Measurements from ENCODE around the gene CH25H. TPM values are rescaled to one million over a fixed set of nuclear protein-coding genes. Genes with fewer than 3 reads are reported as not detected.

The CH25H gene
- total and polyA plus RNA-seq, 10 of the 15 experiments (the other 5 are each of a cell fraction or from before 2014, with no cell fraction given): not detected

GRCh38 chr10:89183571-89183970 is 23.5 kb downstream of the CH25H start:
- CTCF ChIA-PET: interaction anchor here (0.5 to 1.9 kb wide), 2 partner anchors 11 to 349 kb away, joined by 3 to 5 read pairs; no protein-coding TSS in a partner anchor
- peaks cover 2% of the 10 kb centered on the region; the same call in 1 of the 3 replicates for H3K9me3 ChIP-seq (replicated peaks; ENCODE audit: control insufficient read depth, insufficient read depth, low read length)
- no peaks in the 10 kb centered on the region for H3K36me3 ChIP-seq (ENCODE audit: control insufficient read depth in 2 of 2, insufficient read depth in 2 of 2, low read length in 1 of 2)
- no peaks in the 10 kb centered on the region for H3K4me1 ChIP-seq (ENCODE audit: control insufficient read depth, insufficient read depth, low read length)
- no peak overlapping the region for H3K4me3 ChIP-seq
- H3K79me2 ChIP-seq (ENCODE audit: control insufficient read depth, insufficient read depth, low read length): no peaks in the 10 kb centered on the region
- RAD21 ChIA-PET (ENCODE audit: unreplicated experiment): no interaction called here
- H2AFZ ChIP-seq (ENCODE audit: control insufficient read depth, low read depth, low read length): no peak overlapping the region
- in situ Hi-C loops (cut with MboI): no loop called here
- POLR2A ChIA-PET: interaction anchor here (0.6 kb wide), 1 partner anchor 8 kb away, joined by 3 read pairs; no protein-coding TSS in a partner anchor
- no peak overlapping the region for H3K9ac ChIP-seq (ENCODE audit: control insufficient read depth, insufficient read depth, low read length)
- TF ChIP-seq BCL3 (IDR thresholded peaks at IDR 0.05; ENCODE audit: borderline replicate concordance, insufficient read depth, low read depth, low read length, poor library complexity, severe bottlenecking) (no peak), ESRRA (IDR thresholded peaks at IDR 0.05; ENCODE audit: low read length) (no peak), SRF (IDR thresholded peaks at IDR 0.05; ENCODE audit: low read depth in 2 of 2, low read length in 2 of 2) (no peak), HCFC1 (IDR thresholded peaks at IDR 0.05; ENCODE audit: low read length) (no peak), NR2F1 (conservative IDR thresholded peaks at IDR 0.05) (no peak), MEF2B (IDR thresholded peaks at IDR 0.05; ENCODE audit: partially characterized antibody, poor library complexity, severe bottlenecking) (no peak), TCF12 (IDR thresholded peaks at IDR 0.05; ENCODE audit: low read depth, low read length) (no peak), TBL1XR1 (IDR thresholded peaks at IDR 0.05; ENCODE audit: low read depth, low read length) (no peak), SREBF2 (IDR thresholded peaks at IDR 0.05; ENCODE audit: low read length) (no peak), SMAD5 (IDR thresholded peaks at IDR 0.05; ENCODE audit: low read depth) (no peak), BACH1 (IDR thresholded peaks at IDR 0.05; ENCODE audit: borderline replicate concordance) (no peak), RBBP5 (conservative IDR thresholded peaks at IDR 0.05) (no peak), PAX8 (IDR thresholded peaks at IDR 0.05) (no peak), ZSCAN29 (IDR thresholded peaks at IDR 0.05) (no peak), HDGF (IDR thresholded peaks at IDR 0.05) (no peak), ATF2 (IDR thresholded peaks at IDR 0.05; ENCODE audit: low read length) (no peak), PAX5 (IDR thresholded peaks at IDR 0.05; ENCODE audit: borderline replicate concordance, low read depth, low read length) (no peak), PML (IDR thresholded peaks at IDR 0.05; ENCODE audit: low read length) (no peak), RELA (IDR thresholded peaks at IDR 0.05; ENCODE audit: borderline replicate concordance, partially characterized antibody) (no peak)
- TF ChIP-seq, protein P1, sequence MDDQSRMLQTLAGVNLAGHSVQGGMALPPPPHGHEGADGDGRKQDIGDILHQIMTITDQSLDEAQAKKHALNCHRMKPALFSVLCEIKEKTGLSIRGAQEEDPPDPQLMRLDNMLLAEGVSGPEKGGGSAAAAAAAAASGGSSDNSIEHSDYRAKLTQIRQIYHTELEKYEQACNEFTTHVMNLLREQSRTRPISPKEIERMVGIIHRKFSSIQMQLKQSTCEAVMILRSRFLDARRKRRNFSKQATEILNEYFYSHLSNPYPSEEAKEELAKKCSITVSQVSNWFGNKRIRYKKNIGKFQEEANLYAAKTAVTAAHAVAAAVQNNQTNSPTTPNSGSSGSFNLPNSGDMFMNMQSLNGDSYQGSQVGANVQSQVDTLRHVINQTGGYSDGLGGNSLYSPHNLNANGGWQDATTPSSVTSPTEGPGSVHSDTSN (IDR thresholded peaks at IDR 0.05; ENCODE audit: insufficient replicate concordance, low read depth, low read length): no peak
- FAIRE-seq (no peak), DNase-seq (ENCODE audit: low read depth, low spot score) (no peak), ATAC-seq (no peak)
- H3K27me3 ChIP-seq (replicated peaks in 1 of 2; ENCODE audit: control insufficient read depth in 2 of 2, insufficient read depth in 2 of 2, low read length in 1 of 2): peaks cover 0 to 2% of the 10 kb centered on the region in 2 experiments; a peak in 1 of 4 replicates
- H4K20me1 ChIP-seq (ENCODE audit: control insufficient read depth, insufficient read depth): no peaks in the 10 kb centered on the region
- SMC1A ChIA-PET (ENCODE audit: uncharacterized antibody, unreplicated experiment): interaction anchor here (0.9 to 1.1 kb wide), 2 partner anchors 21 to 27 kb away, joined by 3 read pairs; no protein-coding TSS in a partner anchor
- H3K4me2 ChIP-seq (ENCODE audit: control insufficient read depth, insufficient read depth): no peak overlapping the region
- intact Hi-C loops (cut with micrococcal nuclease; ENCODE audit: unreplicated experiment): no loop called here
- no peak overlapping the region for H3K27ac ChIP-seq (ENCODE audit: control insufficient read depth, insufficient read depth)
- BruUV-seq (replicated peaks): no TSS peak
